K562 (cell line): ENCODE results near the gene CREB3L1. TPM values are rescaled to one million over a fixed set of nuclear protein-coding genes. Genes with fewer than 3 reads are reported as not detected.

Source experiments
- BCL6 ChIP-seq: fragments of 250-450 bp; sonication (Bioruptor Pico); IDR thresholded peaks from 2 replicates; pipeline ENCODE4 v1.4.0; 2020
- FOXK1 ChIP-seq: sonication (generic); formaldehyde crosslinking; IDR thresholded peaks from 2 replicates; pipeline ENCODE4 v1.8.0; 2022; ENCODE audit warnings: missing genetic modification reagents, mild to moderate bottlenecking, borderline replicate concordance
- ILF3 ChIP-seq: fragments of 450-650 bp; IDR thresholded peaks from 2 replicates; pipeline ENCODE4 v1.6.1; 2018; ENCODE audit warnings: antibody characterized with exemption, mild to moderate bottlenecking, moderate library complexity, borderline replicate concordance
- KHSRP ChIP-seq: fragments of 450-650 bp; IDR thresholded peaks from 2 replicates; pipeline ENCODE4 v1.6.1; 2017
- KLF1 ChIP-seq: fragments of 450-650 bp; IDR thresholded peaks from 2 replicates; pipeline ENCODE4 v1.6.1; 2016; ENCODE audit warnings: missing genetic modification characterization, missing compliant biosample characterization
- NCOA6 ChIP-seq: fragments of 450-650 bp; IDR thresholded peaks from 2 replicates; pipeline ENCODE4 v1.6.1; 2017; ENCODE audit warnings: mild to moderate bottlenecking
- POLR2AphosphoS5 ChIP-seq: IDR thresholded peaks from 2 replicates; pipeline ENCODE4 v1.6.1; 2011; ENCODE audit warnings: mild to moderate bottlenecking, low read depth, low read length, moderate library complexity; ENCODE audit not compliant: control insufficient read depth, insufficient read depth
- PPARD ChIP-seq: fragments of 250-450 bp; sonication (Bioruptor Pico); IDR thresholded peaks from 2 replicates; pipeline ENCODE4 v1.8.0; 2022; ENCODE audit warnings: inconsistent platforms, mild to moderate bottlenecking, moderate library complexity
- RAD21 ChIP-seq, 2 experiments: fragments of 250-450 bp in 1 of 2; fragments of 450-650 bp in 1 of 2; sonication (Bioruptor Pico) in 1 of 2; formaldehyde crosslinking in 1 of 2; IDR thresholded peaks in 1 of 2; conservative IDR thresholded peaks in 1 of 2; 2 replicates each; pipeline versions ENCODE4 v1.4.0 to v1.8.0; 2020 to 2022; ENCODE audit warnings: mild to moderate bottlenecking in 2 of 2, moderate library complexity in 1 of 2
- SAFB2 ChIP-seq: fragments of 200-400 bp; formaldehyde crosslinking; IDR thresholded peaks from 2 replicates; pipeline ENCODE4 v1.6.1; 2018; ENCODE audit warnings: borderline replicate concordance, low read length, low read depth, moderate library complexity; ENCODE audit not compliant: severe bottlenecking
- SMARCB1 ChIP-seq: IDR thresholded peaks from 2 replicates; pipeline ENCODE4 v1.6.1; 2011; ENCODE audit warnings: improper control_type of control experiment, low read depth; ENCODE audit not compliant: insufficient read length
- ZBTB7A ChIP-seq: IDR thresholded peaks from 2 replicates; pipeline ENCODE4 v1.6.1; 2011; ENCODE audit warnings: low read depth, mild to moderate bottlenecking, low read length, moderate library complexity, borderline replicate concordance; ENCODE audit not compliant: control insufficient read depth
- ZC3H4 ChIP-seq: sonication (generic); formaldehyde crosslinking; IDR thresholded peaks from 2 replicates; pipeline ENCODE4 v1.9.0; 2021; ENCODE audit warnings: missing genetic modification reagents, borderline replicate concordance
- ZKSCAN8 ChIP-seq: fragments of 200-800 bp; sonication (Bioruptor generic); IDR thresholded peaks from 2 replicates; pipeline ENCODE4 v1.6.1; 2016; ENCODE audit warnings: missing genetic modification characterization, missing compliant biosample characterization
- polyA plus RNA-seq, 8 experiments: library from polyadenylated mRNA; depleted of rRNA in 4 of 8; stranded (reverse) in 5 of 8; unstranded in 3 of 8; fragments of >200 nt; fragmentation: Nextera tagmentation in 2 of 8; fragmentation: Illumina TruSeq in 1 of 8; extraction: Ambion mirVana in 2 of 8; extraction: Trizol in 1 of 8; gene quantifications; 2 replicates each; pipeline versions ENCODE4 v1.2.1 to v1.2.3, GENCODE V29; 2011 to 2014; ENCODE audit warnings: inconsistent platforms in 1 of 8, missing spikeins in 1 of 8
- total RNA-seq, 7 experiments: library from RNA; depleted of rRNA in 6 of 7; stranded (reverse); fragments of >200 nt in 6 of 7; fragmentation: Illumina TruSeq in 2 of 7; extraction: Trizol in 2 of 7; gene quantifications; 2 replicates each; pipeline versions ENCODE4 v1.2.1 to v1.2.3, GENCODE V29; 2011 to 2021; ENCODE audit warnings: low replicate concordance in 1 of 7
- TF ChIP-seq, protein P1 (sequence below): fragments of 450-650 bp; IDR thresholded peaks from 2 replicates; pipeline ENCODE4 v1.6.1; 2017; ENCODE audit warnings: antibody characterized with exemption, mild to moderate bottlenecking
- TF ChIP-seq, protein P2 (sequence below): fragments of 250-450 bp; sonication (Bioruptor Pico); IDR thresholded peaks from 2 replicates; pipeline ENCODE4 v1.5.1; 2021; ENCODE audit warnings: mild to moderate bottlenecking
- TF ChIP-seq, protein P3 (sequence below), 3 experiments: IDR thresholded peaks in 2 of 3; conservative IDR thresholded peaks in 1 of 3; 2 replicates each; pipeline ENCODE4 v1.5.1; 2011 to 2012; ENCODE audit warnings: low read length in 3 of 3, mild to moderate bottlenecking in 3 of 3, control low read depth in 2 of 3, improper control_type of control experiment in 1 of 3, inconsistent platforms in 1 of 3, low read depth in 1 of 3, mixed read lengths in 1 of 3, moderate library complexity in 1 of 3; ENCODE audit not compliant: insufficient read depth in 2 of 3
- TF ChIP-seq, protein P4 (sequence below): fragments of 450-650 bp; formaldehyde crosslinking; IDR thresholded peaks from 2 replicates; pipeline ENCODE4 v1.4.0; 2022; ENCODE audit warnings: mild to moderate bottlenecking, moderate library complexity

Gene CREB3L1
- total and polyA plus RNA-seq, 9 of the 15 experiments (the other 6 are each of a cell fraction or from before 2014, with no cell fraction given): 1.2 to 27.6 (median 3.7) TPM

DNA sequence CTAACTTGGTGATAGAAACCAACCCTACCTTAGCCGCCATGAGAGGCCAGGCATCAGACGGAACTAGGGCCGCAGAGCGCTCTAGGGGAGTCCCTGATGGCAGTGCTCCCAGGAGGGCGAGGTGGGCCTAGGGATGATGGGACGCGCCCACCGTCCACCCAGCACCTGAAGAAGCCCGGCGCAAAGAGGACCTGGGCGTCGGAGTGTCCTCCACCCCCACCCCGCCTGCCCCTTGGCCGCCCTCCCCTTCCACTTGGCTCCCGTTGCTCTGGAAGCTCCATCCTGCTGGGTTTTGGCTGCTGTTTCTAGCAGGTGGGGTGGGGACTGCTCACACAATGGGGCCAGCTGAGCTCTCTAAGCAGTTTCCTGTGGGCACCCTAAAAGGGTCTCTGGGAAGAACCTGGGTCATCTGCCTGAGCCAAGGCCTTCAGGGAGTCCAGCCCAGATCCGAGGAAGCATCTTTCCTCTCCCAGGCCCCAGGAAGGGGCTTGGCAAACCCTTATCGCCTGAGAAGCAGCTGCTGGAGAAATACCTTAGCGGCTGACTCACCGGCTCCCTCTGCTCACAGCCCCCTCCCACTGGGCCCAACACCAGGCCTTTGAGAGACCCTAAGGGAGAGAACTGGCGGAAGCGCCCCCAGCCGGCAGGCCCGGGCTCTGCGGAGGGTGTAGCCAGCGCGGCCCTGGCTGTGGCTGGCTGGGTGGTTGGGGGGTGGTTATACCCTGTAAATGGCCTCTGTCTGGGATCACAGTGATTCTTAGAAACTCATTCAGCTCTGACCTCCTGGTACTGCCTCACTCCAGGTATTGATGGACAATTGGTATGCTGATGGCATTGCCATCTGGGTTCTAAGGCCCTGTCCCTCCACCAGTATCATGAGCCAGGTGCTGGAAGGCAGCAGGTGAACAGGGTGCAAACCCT is 19.3 kb downstream of the CREB3L1 start (continued):
- TF ChIP-seq, protein P1, sequence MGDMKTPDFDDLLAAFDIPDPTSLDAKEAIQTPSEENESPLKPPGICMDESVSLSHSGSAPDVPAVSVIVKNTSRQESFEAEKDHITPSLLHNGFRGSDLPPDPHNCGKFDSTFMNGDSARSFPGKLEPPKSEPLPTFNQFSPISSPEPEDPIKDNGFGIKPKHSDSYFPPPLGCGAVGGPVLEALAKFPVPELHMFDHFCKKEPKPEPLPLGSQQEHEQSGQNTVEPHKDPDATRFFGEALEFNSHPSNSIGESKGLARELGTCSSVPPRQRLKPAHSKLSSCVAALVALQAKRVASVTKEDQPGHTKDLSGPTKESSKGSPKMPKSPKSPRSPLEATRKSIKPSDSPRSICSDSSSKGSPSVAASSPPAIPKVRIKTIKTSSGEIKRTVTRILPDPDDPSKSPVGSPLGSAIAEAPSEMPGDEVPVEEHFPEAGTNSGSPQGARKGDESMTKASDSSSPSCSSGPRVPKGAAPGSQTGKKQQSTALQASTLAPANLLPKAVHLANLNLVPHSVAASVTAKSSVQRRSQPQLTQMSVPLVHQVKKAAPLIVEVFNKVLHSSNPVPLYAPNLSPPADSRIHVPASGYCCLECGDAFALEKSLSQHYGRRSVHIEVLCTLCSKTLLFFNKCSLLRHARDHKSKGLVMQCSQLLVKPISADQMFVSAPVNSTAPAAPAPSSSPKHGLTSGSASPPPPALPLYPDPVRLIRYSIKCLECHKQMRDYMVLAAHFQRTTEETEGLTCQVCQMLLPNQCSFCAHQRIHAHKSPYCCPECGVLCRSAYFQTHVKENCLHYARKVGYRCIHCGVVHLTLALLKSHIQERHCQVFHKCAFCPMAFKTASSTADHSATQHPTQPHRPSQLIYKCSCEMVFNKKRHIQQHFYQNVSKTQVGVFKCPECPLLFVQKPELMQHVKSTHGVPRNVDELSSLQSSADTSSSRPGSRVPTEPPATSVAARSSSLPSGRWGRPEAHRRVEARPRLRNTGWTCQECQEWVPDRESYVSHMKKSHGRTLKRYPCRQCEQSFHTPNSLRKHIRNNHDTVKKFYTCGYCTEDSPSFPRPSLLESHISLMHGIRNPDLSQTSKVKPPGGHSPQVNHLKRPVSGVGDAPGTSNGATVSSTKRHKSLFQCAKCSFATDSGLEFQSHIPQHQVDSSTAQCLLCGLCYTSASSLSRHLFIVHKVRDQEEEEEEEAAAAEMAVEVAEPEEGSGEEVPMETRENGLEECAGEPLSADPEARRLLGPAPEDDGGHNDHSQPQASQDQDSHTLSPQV: peak; percentile 89
- no peak for TF ChIP-seq SMARCB1
- TF ChIP-seq, protein P2, sequence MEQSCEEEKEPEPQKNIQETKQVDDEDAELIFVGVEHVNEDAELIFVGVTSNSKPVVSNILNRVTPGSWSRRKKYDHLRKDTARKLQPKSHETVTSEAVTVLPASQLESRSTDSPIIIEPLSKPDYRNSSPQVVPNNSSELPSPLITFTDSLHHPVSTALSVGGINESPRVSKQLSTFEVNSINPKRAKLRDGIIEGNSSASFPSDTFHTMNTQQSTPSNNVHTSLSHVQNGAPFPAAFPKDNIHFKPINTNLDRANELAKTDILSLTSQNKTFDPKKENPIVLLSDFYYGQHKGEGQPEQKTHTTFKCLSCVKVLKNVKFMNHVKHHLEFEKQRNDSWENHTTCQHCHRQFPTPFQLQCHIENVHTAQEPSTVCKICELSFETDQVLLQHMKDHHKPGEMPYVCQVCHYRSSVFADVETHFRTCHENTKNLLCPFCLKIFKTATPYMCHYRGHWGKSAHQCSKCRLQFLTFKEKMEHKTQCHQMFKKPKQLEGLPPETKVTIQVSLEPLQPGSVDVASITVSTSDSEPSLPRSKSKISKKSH: no peak
- TF ChIP-seq, protein P3, sequence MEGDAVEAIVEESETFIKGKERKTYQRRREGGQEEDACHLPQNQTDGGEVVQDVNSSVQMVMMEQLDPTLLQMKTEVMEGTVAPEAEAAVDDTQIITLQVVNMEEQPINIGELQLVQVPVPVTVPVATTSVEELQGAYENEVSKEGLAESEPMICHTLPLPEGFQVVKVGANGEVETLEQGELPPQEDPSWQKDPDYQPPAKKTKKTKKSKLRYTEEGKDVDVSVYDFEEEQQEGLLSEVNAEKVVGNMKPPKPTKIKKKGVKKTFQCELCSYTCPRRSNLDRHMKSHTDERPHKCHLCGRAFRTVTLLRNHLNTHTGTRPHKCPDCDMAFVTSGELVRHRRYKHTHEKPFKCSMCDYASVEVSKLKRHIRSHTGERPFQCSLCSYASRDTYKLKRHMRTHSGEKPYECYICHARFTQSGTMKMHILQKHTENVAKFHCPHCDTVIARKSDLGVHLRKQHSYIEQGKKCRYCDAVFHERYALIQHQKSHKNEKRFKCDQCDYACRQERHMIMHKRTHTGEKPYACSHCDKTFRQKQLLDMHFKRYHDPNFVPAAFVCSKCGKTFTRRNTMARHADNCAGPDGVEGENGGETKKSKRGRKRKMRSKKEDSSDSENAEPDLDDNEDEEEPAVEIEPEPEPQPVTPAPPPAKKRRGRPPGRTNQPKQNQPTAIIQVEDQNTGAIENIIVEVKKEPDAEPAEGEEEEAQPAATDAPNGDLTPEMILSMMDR (IDR thresholded peaks at IDR 0.05 in 2 of 3, conservative IDR thresholded peaks at IDR 0.05 in 1 of 3; ENCODE audit: insufficient read depth in 2 of 3, low read depth in 1 of 3, low read length in 3 of 3): peak; percentile 90 to 93 (median 91)
- TF ChIP-seq ZC3H4: no peak
- peak; percentile 93 for TF ChIP-seq POLR2AphosphoS5
- no peak for TF ChIP-seq KLF1 (tag)
- TF ChIP-seq FOXK1 (CRISPR knock-in tag): no peak
- TF ChIP-seq ZKSCAN8: no peak
- TF ChIP-seq ILF3: no peak
- no peak for TF ChIP-seq KHSRP
- no peak for TF ChIP-seq PPARD (CRISPR knock-in tag)
- TF ChIP-seq BCL6 (CRISPR knock-in tag): no peak
- TF ChIP-seq, protein P4, sequence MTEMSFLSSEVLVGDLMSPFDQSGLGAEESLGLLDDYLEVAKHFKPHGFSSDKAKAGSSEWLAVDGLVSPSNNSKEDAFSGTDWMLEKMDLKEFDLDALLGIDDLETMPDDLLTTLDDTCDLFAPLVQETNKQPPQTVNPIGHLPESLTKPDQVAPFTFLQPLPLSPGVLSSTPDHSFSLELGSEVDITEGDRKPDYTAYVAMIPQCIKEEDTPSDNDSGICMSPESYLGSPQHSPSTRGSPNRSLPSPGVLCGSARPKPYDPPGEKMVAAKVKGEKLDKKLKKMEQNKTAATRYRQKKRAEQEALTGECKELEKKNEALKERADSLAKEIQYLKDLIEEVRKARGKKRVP (CRISPR knock-in tag): no peak
- TF ChIP-seq ZBTB7A: peak; percentile 100
- TF ChIP-seq NCOA6: no peak
- TF ChIP-seq SAFB2: no peak
- TF ChIP-seq RAD21 (CRISPR knock-in tag; conservative IDR thresholded peaks at IDR 0.05 in 1 of 2, IDR thresholded peaks at IDR 0.05 in 1 of 2): peak; percentile 66 to 83
